GM18517 (cell line): ENCODE data around the gene MC4R.
"Not testable (repeated sequence)": the region's sequence is repeated elsewhere in the genome, so short reads cannot be mapped to it uniquely, and the experiment has no call there.

ENCODE experiments used
- ATAC-seq: cut with Tn5 transposase; IDR thresholded peaks from one replicate; pipeline ENCODE4 v1.9.1; 2021; ENCODE audit warnings: mild to moderate bottlenecking, moderate library complexity; ENCODE audit not compliant: unreplicated experiment

MC4R gene

GRCh38 chr18:60372596-60372995 lies at the start of gene MC4R:
TSS of gene MC4R (minus strand) at chr18:60372775. CDS start at chr18:60372349, 426 bp downstream.
- ATAC-seq: no peak

- ATAC-seq: not testable (repeated sequence)
Measured at GRCh38 chr18:60422306-60422705, 49.7 kb upstream of the MC4R start.

GRCh38 chr18:60421356-60422118 lies 49.0 kb upstream of the MC4R start:
- ATAC-seq: no peak

DNA sequence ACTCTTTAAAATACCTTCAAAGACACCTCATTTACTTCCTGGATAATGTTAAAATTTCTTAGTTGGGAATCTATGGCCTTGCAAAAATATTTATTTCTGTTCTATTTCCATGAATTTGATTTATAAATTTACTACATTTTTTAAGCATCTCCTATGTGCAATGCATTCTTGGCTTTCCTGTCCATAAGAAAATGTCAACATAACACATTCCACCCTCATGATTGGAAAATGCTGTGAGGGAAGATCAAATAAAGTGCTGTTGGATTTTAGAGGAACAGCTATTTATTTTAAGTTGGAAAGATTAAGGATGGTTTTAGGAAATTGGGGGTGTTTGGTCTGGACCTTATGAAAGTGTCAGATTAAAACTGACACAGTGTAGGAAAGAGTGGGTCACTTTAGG lies 45.4 kb upstream of the MC4R start:
- ATAC-seq: no peak

DNA sequence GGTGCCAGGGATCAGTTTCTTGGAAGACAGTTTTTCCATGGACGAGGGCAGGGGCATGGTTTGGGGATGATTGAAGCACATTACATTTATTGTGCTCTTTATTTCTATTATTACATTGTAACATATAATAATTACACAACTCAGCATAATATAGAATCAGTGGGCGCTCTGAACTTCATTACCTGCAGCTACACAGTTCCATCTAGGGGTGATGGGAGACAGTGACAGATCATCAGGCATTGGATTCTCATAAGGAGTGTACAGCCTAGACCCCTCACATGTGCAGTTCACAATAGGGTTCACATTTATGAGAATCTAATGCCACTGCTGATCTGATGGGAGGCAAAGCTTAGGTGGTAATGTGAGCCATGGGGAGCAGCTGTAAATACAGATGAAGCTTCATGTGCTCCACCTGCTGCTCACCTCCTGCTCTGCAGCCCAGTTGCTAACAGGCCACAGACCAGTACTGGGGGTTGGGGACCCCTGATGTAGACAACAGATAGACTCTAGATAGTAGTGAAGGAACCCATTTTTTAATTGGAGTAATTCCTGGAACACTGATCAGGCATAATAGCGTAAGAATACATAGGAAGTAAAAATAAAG lies 41.5 kb upstream of the MC4R start:
- ATAC-seq: no peak

- no peak for ATAC-seq
Measured at GRCh38 chr18:60411715-60412114, 39.1 kb upstream of the MC4R start.

DNA sequence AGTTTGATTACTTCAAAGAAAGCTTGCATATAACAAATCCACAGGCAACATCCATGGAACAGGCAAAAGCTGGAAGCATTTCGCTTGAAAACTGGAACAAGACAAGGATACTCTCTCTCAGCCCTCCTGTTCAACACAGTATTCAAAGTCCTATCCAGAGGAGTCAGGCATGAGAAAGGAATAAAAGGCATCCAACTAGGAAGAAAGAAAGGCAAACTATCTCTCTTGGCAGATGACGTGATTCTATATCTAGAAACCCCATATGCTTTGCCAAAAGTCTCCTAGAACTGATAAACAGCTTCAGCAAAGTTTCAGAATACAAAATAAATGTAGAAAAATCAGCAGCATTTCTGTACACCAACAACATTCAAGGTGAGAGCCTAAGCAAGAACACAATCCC lies 34.1 kb upstream of the MC4R start:
- no peak for ATAC-seq

DNA sequence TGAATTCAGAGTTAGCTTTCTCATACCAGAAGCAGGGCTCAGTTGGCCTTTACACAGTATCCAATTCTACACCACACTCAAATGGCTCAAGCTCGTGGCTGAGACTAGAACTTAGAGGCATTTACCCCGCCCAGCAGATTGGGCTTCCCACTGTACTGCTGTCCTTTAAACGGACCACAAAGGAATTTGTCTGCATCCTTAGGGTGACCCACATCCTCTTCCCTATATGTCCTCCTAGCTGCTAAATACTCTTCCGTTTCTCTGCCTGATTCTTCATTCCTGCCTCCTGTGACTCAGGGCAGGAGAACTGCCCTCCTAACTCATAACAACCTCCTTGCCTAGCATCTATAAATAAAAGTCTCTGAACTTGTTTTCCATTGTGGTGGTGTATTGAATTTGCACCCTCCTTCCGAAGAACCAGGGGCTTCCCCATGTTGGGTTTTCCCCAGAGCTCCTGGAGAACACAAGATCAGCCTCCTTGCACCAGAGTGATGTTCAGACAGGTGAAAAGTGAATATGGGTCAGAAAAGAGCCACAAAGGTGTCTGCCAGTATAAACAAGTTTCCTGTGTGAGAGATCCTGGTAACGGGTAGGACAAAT lies 32.0 kb upstream of the MC4R start:
- no peak for ATAC-seq

DNA sequence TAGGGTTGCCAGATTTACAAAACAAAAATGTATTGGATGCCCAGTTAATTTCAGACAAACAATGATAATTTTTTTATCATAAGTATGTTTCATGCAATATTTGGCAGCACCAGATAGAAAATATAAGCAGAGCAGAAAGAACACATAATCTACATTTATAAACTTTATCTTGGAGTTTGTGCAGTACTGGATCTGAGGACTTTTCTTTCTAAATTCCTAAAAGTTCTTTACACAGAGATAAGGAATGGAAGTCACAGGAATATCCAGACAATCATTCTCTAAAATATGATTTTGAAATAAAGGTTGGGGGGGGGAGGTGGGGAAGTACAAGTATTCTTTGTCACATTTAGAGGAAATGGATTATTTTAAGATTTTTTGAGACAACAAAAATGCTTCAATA lies 28.8 kb upstream of the MC4R start:
- no peak for ATAC-seq

DNA sequence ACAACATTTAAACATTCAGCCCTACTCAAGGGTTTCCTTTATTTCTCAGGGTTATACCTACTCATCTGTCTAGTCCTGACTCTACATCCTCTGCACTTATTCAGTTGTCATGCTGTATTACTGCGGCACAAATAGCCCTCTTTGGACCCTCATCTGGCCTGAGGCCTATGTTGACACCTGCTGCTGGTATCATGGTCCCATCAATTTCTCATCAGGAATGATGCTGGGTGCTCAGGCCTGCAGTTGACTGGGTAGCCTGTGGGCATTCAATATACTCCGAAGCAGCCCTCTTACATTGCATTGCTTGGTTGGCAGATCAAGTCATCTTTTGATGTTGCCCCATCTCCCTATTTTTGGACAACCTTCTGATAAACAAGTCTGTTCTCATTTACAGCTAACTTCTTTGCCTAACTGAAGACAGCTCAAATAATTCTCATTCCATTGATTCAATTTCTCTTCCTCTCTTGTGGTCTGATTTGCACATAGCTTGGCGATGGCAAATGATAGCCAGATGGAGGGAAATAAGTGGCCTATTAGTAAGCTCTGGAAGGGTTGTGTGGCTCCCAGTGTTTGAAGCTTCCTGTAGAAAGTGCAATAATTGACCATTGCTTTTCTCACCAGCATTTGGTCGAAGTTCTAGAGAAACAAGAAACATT lies 19.1 kb upstream of the MC4R start:
- no peak for ATAC-seq

- no peak for ATAC-seq
Measured at GRCh38 chr18:60389314-60389713, 16.7 kb upstream of the MC4R start.

GRCh38 chr18:60385693-60386092 lies 13.1 kb upstream of the MC4R start:
- no peak for ATAC-seq

- ATAC-seq: no peak
Measured at GRCh38 chr18:60383893-60384292, 11.3 kb upstream of the MC4R start.

DNA sequence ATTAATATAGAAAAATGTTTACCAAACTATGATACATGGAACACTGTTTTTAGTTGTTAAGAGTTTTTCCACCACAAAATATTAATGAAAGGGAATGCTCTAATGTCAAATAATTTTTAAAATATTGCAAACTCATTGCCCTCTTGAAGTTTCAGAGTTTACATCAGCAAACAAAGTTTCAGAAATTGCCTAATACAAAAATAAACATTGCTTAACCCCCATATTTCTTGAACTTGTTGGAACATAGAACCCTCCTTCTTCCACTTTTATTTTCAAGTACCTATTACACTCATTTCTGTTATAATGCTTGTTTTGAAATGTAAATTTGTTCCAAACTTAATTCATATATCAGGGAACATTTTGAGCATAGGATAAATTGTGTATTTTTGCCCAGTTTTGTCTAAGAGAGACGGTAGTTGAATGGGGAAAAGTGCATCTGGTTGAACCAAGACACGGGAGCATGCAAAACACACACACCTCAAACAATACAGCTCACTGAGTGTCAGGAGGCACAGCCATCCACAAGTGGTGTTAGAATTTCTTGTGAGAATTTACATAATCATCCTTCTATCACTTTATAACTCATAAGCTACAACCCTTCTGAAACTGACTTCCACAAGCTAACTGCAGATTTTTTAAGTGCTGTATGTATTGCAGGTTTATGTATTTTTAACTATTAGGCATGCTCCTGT lies 5.3 kb upstream of the MC4R start:
- no peak for ATAC-seq

DNA sequence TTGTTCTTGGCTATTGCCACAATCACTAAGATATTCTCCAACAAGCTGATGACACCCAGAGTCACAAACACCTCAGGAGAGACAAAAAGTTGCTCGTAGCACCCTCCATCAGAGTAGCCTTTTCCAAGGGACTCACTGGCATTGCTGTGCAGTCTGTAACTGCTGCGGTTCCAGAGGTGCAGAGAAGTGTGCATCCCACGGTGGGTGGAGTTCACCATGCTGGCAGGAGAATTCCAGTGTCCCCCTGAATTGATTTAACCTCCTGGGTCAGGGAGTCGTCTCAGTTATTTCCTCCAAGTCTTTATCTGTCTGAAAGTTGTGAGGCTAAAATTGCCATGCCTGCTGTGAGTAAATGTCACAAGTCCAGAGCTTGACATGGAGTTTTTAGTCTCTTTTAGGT lies 443 bp downstream of the MC4R start:
- no peak for ATAC-seq

GRCh38 chr18:60358516-60358915 lies 14.1 kb downstream of the MC4R start:
- ATAC-seq: no peak

DNA sequence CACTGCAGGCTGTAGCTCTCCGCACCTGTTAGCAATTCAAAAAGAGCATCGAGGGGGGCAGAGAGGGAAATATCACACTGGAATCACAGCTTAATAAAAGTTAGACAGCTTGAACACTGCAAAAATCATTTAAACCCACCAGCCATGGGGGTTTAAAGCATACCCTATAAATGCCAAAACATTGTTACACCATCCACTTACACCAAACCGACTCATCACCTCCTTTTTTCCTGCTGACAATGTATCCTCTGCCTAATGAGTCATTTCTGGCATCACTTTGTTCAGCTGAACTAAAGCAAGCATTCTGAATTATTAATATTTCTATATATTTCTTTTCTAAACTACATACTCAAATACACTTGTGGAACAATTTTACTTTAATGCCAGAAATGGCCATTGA lies 21.6 kb downstream of the MC4R start:
- no peak for ATAC-seq

- no peak for ATAC-seq
Measured at GRCh38 chr18:60350150-60350549, 22.4 kb downstream of the MC4R start.

DNA sequence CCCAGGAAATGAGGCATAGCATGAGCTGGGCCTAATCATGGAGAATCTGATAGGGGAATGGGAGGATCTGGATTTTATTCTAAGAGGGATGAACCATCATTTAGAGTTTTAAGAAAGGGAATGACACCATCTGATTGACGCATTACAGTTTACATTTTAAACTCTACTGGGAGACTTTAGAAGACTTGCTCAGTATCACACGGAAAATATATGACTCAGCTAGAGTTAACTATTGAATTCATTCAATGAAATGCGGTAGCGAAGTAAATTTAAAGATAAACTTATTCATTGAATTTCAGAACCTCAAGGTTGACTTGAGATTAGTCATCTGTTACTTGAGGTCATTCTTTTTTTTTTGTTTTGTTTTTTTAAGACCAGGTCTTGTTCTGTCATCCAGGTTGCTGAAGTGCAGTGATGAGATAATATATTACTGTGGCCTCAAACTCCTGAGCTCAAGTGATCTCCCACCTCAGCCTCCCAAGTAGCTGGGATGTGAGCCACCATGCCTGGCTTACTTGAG lies 25.0 kb downstream of the MC4R start:
- no peak for ATAC-seq

DNA sequence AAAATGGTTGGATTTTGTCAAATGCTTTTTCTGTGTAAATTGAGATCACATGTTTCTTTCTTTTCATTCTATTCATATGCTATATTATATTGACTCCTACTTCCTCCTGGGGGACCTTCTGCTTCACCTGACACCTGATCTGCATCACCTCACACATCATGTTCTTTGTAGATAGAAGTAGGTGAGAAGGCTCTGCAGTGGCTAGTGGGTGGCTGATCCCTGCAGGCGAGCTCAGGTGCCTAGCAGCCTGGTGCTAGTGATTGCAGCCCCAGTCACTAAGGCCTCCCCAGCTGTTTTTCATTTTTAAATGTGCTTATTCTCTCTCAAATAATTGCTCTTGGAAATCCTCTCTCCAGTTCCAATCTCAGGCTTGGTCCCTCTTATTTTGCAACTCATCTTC lies 33.6 kb downstream of the MC4R start:
- no peak for ATAC-seq

DNA sequence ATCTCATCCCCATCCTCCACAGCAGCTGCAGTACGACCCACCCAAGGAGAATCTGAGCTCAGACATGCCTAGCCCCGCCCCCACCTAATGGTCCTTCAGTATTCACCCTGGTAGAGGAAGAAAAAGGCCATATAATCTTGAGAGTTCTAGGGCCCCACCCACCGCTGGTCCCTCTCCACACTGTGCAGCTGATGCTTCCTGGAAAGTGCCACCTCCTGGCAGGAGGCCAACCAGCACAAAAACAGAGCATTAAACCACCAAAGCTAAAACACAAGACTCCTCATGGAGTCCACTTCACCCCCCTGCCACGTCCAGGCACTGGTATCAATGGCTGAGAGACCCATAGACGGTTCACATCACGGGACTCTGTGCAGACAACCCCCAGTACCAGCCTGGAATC lies 40.7 kb downstream of the MC4R start:
- no peak for ATAC-seq
